GM11168 (cell line): ENCODE results near the gene FIGN.

Experiments
- in situ Hi-C: fragments of 300-500 bp; cut with MboI; formaldehyde crosslinking; loops from one replicate; pipeline ENCODE4 v1.12.0; 2022; ENCODE audit warnings: low sequenced_read_pairs; ENCODE audit not compliant: unreplicated experiment

The FIGN gene

GRCh38 chr2:163711699-163712098 lies 24.1 kb downstream of the FIGN start:
- in situ Hi-C loops, result no loop called here

GRCh38 chr2:163711258-163711657 lies 24.6 kb downstream of the FIGN start:
- in situ Hi-C loops, result no loop called here

DNA sequence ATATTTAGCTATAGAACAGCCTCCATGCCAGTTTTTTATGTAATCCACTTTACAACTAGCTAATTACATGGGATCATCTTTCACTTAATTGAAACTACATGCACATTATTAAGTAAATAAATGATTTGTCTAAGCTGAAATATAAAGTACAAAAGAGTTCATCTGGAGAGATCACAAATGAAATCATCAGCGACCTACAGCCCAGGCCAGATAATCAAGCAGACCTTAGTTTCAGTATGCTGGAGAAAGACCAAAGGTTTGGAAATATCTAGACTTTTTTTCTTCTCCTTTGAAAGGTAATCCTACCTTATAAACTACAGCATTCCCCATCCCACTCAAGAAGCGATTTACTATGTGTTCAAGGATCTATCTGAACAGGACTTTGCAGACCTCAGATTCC lies 26.5 kb downstream of the FIGN start:
- in situ Hi-C loops, result no loop called here

DNA sequence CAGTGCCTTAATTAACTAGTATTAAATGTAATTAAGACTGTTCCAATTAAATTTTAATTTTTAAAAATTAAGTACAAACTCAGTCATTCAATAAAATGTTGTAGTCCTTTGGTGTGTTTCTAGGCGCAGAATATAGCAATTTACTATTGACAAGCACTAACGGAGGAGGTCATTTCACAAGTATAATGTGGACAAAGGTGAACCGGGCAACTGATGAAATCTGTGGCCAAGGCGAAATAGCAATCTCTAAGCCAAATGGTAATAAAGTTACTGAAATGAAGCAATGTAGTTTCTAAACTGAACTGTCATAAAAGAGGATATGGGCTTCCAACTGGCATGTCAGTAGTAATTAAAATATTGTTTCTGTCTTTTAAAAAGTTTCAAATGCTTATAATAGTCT lies 27.5 kb downstream of the FIGN start:
- in situ Hi-C loops, result no loop called here

DNA sequence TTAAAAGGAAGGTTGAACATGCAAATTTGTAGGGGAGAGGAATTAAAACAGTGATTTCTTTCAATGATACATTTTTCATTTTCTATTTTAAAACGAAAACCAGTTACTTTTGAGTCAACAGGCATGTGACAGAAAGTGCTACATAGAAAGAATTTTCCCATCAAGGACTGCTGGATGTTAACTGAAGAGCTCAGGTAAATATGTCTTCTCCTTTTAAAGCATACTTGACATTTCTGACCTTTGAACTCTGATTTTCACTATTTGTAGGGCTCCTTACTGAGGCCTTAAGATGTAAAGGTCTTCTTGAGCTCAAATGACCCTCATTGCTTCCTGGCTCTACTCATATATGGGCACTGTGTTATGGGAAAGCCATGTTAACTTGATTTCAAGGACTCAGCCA lies 32.4 kb downstream of the FIGN start:
- in situ Hi-C loops, result no loop called here

- in situ Hi-C loops, result no loop called here
These were observed 34.2 kb downstream of the FIGN start for GRCh38 chr2:163701399-163702195.

DNA sequence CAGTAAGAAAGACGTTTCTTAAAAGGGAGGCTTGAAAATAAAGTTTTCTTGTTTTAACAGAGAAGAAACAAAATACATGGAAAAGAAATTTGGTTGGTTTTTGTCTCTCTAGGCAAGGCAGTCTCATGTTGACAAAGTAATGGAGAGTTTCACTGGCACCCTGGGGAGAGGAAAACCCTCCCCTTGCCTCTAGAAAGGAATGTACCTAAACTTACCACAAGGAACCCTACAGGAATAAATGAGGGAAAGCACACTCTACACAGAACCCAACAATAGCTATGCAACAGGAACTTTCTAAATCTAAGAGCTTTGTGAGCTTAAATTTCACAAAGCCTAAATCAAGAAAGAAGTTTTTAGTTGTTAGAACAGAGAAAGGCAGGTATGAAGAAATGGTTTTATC lies 37.0 kb downstream of the FIGN start:
- in situ Hi-C loops, result no loop called here

DNA sequence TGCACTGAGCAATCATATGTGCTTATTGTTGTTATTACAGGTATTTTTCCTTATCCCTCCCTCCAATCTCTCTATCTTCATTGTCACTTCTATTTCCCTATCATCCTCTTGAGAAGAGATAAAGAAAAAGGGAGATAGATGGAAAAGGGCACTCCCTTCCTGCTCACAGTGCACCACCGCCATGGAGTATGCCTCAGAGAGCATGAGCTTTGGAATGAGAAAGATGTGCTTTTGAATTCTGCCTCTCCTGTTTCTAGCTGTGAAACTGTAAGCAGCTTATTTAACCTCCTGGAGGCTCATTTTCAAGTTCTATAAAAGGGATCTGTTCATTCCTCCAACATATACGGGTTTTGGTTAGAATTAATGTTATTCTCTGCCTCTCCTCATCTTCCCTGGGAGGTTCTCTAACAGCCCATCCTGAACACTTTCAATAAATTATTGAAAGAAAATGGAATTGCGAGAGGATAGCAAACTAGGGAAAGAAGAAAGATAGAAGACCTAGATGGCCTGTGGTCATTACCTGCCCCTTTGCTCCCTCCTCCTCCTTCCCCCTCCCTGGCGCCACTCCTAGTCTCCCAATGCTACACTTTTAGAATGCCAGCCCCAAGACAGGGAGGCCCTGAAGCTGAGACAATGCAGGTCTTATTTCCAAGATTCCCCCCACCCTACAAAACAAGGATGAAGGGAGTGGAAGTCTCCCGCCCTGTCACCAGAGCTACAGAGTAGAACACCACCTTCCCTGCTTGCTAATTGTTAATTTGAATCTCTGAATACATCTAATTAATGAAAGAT lies 37.8 kb downstream of the FIGN start:
- in situ Hi-C loops, result no loop called here

- in situ Hi-C loops, result no loop called here
These were observed 38.4 kb downstream of the FIGN start for GRCh38 chr2:163697429-163697828.

DNA sequence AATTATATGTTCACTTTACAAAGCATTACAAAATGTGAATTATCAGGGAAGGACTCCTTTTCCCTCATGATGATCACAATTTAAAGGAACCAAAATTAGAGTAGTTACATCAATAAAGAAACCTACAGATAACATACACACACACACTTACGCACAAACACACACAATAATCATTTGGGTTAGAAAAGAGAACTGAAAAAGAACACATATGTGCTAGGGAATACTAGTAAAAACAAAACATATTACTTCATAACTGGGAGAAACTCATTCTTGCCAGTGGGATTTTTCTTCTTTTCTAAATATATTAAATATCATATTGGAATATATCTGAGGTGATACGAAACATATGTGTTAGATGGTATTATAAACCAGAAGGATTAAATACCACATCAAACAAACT lies 42.3 kb downstream of the FIGN start:
- in situ Hi-C loops, result no loop called here

DNA sequence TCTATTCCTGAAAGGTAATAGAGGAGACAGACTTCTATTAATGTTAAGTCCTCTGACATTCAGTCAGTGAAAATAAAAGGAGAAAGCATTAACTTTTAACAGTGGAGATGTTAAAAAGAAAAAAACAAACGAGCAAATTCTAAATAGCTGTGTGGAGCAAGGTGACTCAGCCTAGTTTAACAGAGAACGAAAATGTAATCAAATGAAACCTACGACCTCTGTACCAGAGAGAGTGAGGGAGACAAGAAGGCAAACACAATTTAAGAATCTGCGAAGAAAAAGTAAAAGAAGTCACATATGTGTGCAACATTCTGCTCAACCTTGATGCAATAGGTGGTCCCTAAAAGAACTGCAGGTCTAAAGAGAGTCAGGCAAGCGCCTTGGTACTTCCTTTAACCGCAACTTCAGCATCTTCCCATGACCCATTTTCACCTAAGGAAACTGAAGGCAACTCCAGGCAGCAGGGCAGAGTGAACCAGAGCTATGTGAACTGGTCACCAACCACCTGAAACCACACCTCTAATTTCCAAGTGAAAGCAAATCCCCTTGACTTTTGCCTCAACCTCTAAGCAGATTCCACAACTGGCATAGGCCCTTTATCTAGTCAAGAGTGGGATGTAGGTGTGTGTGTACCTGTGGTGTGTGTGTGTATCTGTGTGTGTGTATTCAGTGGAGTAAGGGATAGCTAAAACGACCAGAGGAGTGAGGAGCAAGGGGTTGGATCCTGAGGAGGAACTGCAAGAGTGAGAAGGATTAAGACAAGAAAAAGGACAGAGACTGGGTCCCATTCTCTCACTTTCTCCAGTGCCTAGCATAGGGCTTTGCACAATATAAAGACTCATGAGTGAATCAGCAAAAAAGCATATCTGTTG lies 43.0 kb downstream of the FIGN start:
- in situ Hi-C loops, result no loop called here

DNA sequence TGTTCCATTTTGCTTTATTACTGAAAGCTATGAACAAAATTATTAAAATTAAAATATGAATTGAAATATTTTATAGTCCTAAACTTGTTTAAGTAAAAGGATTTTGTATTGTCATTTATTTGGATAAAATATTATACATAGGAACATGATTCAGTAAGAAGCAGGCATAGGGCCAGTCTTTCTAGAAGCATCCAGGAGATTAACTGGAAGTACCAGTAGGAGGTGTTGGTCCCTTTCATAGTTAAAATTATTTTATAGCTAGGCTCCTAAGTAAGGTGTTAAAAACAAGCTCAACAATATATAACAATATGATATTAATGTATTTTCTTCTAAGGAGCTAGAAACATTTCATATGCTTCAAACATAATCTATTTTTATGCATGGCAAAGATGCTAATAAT lies 43.7 kb downstream of the FIGN start:
- in situ Hi-C loops, result no loop called here

GRCh38 chr2:163690896-163691295 lies 44.9 kb downstream of the FIGN start:
- in situ Hi-C loops, result no loop called here

DNA sequence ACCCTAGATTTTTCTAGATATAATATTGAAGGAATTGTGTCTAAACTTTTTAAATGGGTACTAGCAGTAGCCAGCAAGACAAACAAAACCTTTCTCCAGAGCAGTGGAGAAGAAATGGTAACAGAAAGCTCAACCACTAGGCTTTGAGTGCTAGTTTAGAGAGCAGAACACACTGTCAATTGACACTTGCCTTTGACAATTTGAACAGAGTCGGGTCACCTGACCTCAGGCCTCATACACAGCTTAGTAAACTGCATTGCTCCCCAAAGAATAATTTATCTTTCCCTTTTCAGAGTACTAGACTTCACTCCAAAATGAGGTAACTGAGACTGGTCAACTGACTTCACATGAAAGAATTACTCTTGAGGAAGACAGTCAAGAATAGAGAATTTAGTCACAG lies 48.6 kb downstream of the FIGN start:
- in situ Hi-C loops, result no loop called here

DNA sequence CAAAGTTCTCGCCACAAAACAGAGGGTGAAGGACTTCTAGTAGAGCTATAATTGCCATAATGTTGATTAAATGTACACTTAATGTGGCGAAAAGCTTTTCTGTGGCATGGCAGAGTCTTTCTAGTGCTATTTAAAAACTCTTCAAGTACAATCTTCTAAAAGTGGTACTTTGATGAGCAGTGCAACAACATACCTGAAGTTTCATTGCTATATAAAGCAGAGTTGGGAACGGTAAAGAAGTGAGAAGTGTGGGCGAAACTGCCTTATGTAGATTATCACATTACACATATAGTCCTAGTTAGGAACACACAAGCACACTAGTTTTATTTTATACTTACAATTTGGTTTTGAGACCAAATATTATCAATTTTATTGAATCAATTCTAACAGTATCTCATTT lies 49.5 kb downstream of the FIGN start:
- in situ Hi-C loops, result no loop called here

DNA sequence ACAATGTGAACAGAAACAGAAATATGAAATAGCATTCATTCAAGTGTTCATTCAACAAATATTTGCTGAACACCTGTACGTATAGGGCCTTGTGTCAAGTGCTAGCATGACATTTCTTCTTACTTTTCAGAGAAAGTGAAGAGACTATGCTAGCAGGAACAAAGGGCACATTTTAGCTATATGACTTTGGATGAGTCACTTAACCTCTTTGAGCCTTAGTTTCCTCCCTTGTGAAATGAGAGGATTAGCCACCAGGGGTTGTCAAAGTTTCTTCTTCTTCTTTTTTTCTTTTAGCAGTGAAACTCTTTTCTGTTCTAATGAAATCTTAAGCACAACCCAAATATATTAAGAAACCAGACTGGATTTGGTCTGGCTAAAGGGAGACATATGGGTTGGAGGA lies 53.1 kb downstream of the FIGN start:
- in situ Hi-C loops, result no loop called here

GRCh38 chr2:163681745-163682144 lies 54.1 kb downstream of the FIGN start:
- in situ Hi-C loops, result no loop called here

GRCh38 chr2:163675388-163675787 lies 60.4 kb downstream of the FIGN start:
- in situ Hi-C loops, result no loop called here

GRCh38 chr2:163673522-163673921 lies 62.3 kb downstream of the FIGN start:
- in situ Hi-C loops, result no loop called here

- in situ Hi-C loops, result no loop called here
These were observed 64.9 kb downstream of the FIGN start for GRCh38 chr2:163670929-163671328.

DNA sequence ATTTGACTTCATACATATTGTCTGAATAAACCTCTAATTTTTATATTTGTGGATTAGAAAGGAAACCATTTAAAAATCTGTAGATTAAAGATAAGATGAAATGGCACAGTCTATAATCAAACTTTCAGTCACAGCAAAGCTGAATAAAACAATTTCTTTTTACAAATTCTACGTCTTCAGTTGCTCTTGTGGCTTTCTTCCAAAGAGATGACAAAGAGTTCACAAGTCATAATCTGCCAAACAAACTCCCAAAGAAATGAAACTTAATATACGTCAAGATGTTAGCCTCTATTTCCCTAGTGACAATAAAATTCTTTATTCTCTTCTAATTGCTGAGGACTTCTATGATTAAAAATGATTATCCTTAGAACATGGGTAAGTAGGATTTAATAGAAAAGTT lies 66.3 kb downstream of the FIGN start:
- in situ Hi-C loops, result no loop called here
